K562 (cell line): ENCODE measurements around the gene LAPTM5. TPM values are rescaled to one million over a fixed set of nuclear protein-coding genes. Genes with fewer than 3 reads are reported as not detected.

Source experiments
- ATAC-seq: fragments of 200-7000 bp; cut with Tn5 transposase; 3 replicates; pipeline ENCODE4 v1.9.1; 2020; ENCODE audit warnings: moderate library complexity
- BruUV-seq: library from RNA; stranded (reverse); fragments of 400-500 nt; replicated peaks from 2 replicates; lab custom pipeline; 2021; lab: Mats Ljungman, UMichigan
- CTCF ChIA-PET: fragments of 300-600 bp; formaldehyde crosslinking; extraction: SDS; loops from one replicate; lab custom pipeline; 2021; ENCODE audit warnings: low intra/inter-chr PET ratio; lab: Yijun Ruan, JAX
- POLR2A ChIA-PET: fragments of 300-600, 350-650 bp; sonication (Branson Sonifier 250); formaldehyde crosslinking; extraction: SDS; loops from one replicate; lab custom pipeline; 2021; ENCODE audit warnings: antibody characterized with exemption, inconsistent platforms; lab: Yijun Ruan, JAX
- DNase-seq, 4 experiments: peaks; one replicate each; pipeline versions ENCODE4 v3.0.0 to v3.0.0-alpha.2; 2011 to 2018; ENCODE audit warnings: low spot score in 3 of 4, mixed read lengths in 3 of 4; ENCODE audit errors: extremely low read depth in 1 of 4
- FAIRE-seq: peaks from 2 replicates; lab custom pipeline; 2011; peaks lifted over from hg19 to GRCh38; lab: Jason Lieb, UNC
- H2AFZ ChIP-seq: 2 replicates; pipeline ENCODE4 v1.6.0; 2011; ENCODE audit warnings: low read depth, low read length, control low read depth, inconsistent platforms
- H3K27ac ChIP-seq: fragments of 200-600 bp; 3 replicates; pipeline ENCODE4 v1.8.0; 2011; ENCODE audit warnings: low read depth, mild to moderate bottlenecking, control low read depth, inconsistent platforms, low read length, moderate library complexity, mixed read lengths; ENCODE audit errors: extremely low read depth
- H3K27me3 ChIP-seq, 2 experiments: fragments of 300-600 bp in 1 of 2; 2 replicates in 1 of 2; 3 replicates in 1 of 2; pipeline versions ENCODE4 v1.6.0 to v1.8.0; 2011; ENCODE audit warnings: inconsistent platforms in 2 of 2, low read length in 2 of 2, mild to moderate bottlenecking in 1 of 2, mixed read lengths in 1 of 2, moderate library complexity in 1 of 2; ENCODE audit not compliant: control insufficient read depth in 2 of 2, insufficient read depth in 2 of 2
- H3K36me3 ChIP-seq: fragments of 300-600 bp; 3 replicates; pipeline ENCODE4 v1.8.0; 2011; ENCODE audit warnings: mild to moderate bottlenecking, low read length, inconsistent platforms; ENCODE audit not compliant: control insufficient read depth, insufficient read depth
- H3K4me1 ChIP-seq, 2 experiments: fragments of 200-600 bp in 1 of 2; replicated peaks in 1 of 2; 2 replicates in 1 of 2; 3 replicates in 1 of 2; pipeline versions ENCODE4 v1.5.1 to v1.8.0; 2011; ENCODE audit warnings: inconsistent platforms in 2 of 2, low read length in 2 of 2, mild to moderate bottlenecking in 1 of 2, mixed read lengths in 1 of 2, moderate library complexity in 1 of 2; ENCODE audit not compliant: control insufficient read depth in 2 of 2, insufficient read depth in 2 of 2
- H3K4me2 ChIP-seq: 2 replicates; pipeline ENCODE4 v1.6.1; 2011; ENCODE audit warnings: low read length, control low read depth, inconsistent platforms, mixed read lengths; ENCODE audit not compliant: insufficient read depth
- H3K4me3 ChIP-seq: fragments of 200-600 bp; sonication (generic), shearing (Covaris generic); 2 replicates; pipeline ENCODE4 v1.5.1; 2016; ENCODE audit warnings: control low read depth, inconsistent platforms
- H3K79me2 ChIP-seq: fragments of 200-600 bp; 3 replicates; pipeline ENCODE4 v1.8.0; 2011; ENCODE audit warnings: low read length, inconsistent platforms; ENCODE audit not compliant: control insufficient read depth, insufficient read depth
- H3K9ac ChIP-seq, 2 experiments: 2 replicates each; pipeline versions ENCODE4 v1.6.0 to v1.6.1; 2011; ENCODE audit warnings: low read depth in 2 of 2, low read length in 2 of 2, control low read depth in 1 of 2, inconsistent platforms in 1 of 2, mild to moderate bottlenecking in 1 of 2, mixed read lengths in 1 of 2; ENCODE audit not compliant: insufficient read depth in 1 of 2
- H3K9me1 ChIP-seq: one replicate; pipeline ENCODE4 v1.6.0; 2011; ENCODE audit warnings: inconsistent platforms, mild to moderate bottlenecking, low read length, moderate library complexity; ENCODE audit not compliant: control insufficient read depth, insufficient read depth
- H3K9me3 ChIP-seq: replicated peaks from 2 replicates; pipeline ENCODE4 v1.5.1; 2011; ENCODE audit warnings: low read depth, low read length, inconsistent platforms; ENCODE audit not compliant: control insufficient read depth, insufficient read depth
- H4K20me1 ChIP-seq: replicated peaks from 2 replicates; pipeline ENCODE4 v1.6.1; 2011; ENCODE audit warnings: low read length, inconsistent platforms, mixed read lengths; ENCODE audit not compliant: control insufficient read depth, insufficient read depth
- CEBPG ChIP-seq, 3 experiments: fragments of 200-800 bp in 1 of 3; sonication (Bioruptor generic) in 1 of 3; sonication (generic) in 1 of 3; formaldehyde crosslinking in 1 of 3; IDR thresholded peaks in 2 of 3; conservative IDR thresholded peaks in 1 of 3; 2 replicates each; pipeline versions ENCODE4 v1.6.1 to v1.8.0; 2016 to 2022; ENCODE audit warnings: missing compliant biosample characterization in 2 of 3, missing genetic modification characterization in 2 of 3, mild to moderate bottlenecking in 1 of 3, missing genetic modification reagents in 1 of 3
- KDM5B ChIP-seq: fragments of 200-600 bp; sonication (generic); IDR thresholded peaks from 2 replicates; pipeline ENCODE4 v1.6.1; 2012; ENCODE audit warnings: low read depth, mild to moderate bottlenecking, moderate library complexity, low read length, control low read depth, inconsistent platforms; ENCODE audit not compliant: insufficient replicate concordance
- NFYB ChIP-seq: IDR thresholded peaks from 2 replicates; pipeline ENCODE4 v1.6.1; 2011; ENCODE audit warnings: mild to moderate bottlenecking, moderate library complexity; ENCODE audit not compliant: insufficient read length; ENCODE audit errors: extremely low read depth
- PTTG1 ChIP-seq: fragments of 450-650 bp; IDR thresholded peaks from 2 replicates; pipeline ENCODE4 v1.6.1; 2016; ENCODE audit warnings: low read depth, mild to moderate bottlenecking, missing genetic modification characterization, missing compliant biosample characterization
- SMAD3 ChIP-seq: fragments of 450-650 bp; formaldehyde crosslinking; conservative IDR thresholded peaks from 2 replicates; pipeline ENCODE4 v1.4.0; 2020; ENCODE audit warnings: mild to moderate bottlenecking
- TAF9B ChIP-seq: fragments of 450-650 bp; IDR thresholded peaks from 2 replicates; pipeline ENCODE4 v1.6.1; 2018; ENCODE audit warnings: mild to moderate bottlenecking; ENCODE audit not compliant: partially characterized antibody
- YY1 ChIP-seq, 3 experiments: IDR thresholded peaks; 2 replicates each; pipeline ENCODE4 v1.6.1; 2011; ENCODE audit warnings: low read length in 2 of 3, mild to moderate bottlenecking in 2 of 3, moderate library complexity in 2 of 3, borderline replicate concordance in 1 of 3, control low read depth in 1 of 3, low read depth in 1 of 3; ENCODE audit not compliant: insufficient read depth in 3 of 3, insufficient replicate concordance in 2 of 3, control insufficient read depth in 1 of 3, insufficient read length in 1 of 3; ENCODE audit errors: extremely low read depth in 1 of 3
- ZNF12 ChIP-seq: sonication (generic); formaldehyde crosslinking; IDR thresholded peaks from 2 replicates; pipeline ENCODE4 v1.4.0; 2020; ENCODE audit warnings: mild to moderate bottlenecking, missing genetic modification reagents
- ZNF76 ChIP-seq: fragments of 250-450 bp; sonication (Bioruptor Pico); IDR thresholded peaks from 2 replicates; pipeline ENCODE4 v1.4.0; 2020; ENCODE audit warnings: mild to moderate bottlenecking, moderate library complexity, borderline replicate concordance
- WGBS: fragments of 100-300 bp; shearing (Covaris generic); methylation state at CpG from one replicate; pipeline ENCODE4 v1.1.6; 2016; ENCODE audit warnings: low coverage, mixed read lengths; ENCODE audit not compliant: insufficient coverage; ENCODE audit errors: missing lambda C conversion rate; 5-methylcytosine and 5-hydroxymethylcytosine counted together
- in situ Hi-C: fragments of 300-500 bp; cut with MboI; formaldehyde crosslinking; loops from 4 replicates; pipeline ENCODE4 v1.15.0; 2018; ENCODE audit warnings: inconsistent platforms, mixed read lengths
- intact Hi-C: fragments of 100-400 bp; cut with micrococcal nuclease; formaldehyde crosslinking; loops from 2 replicates; pipeline ENCODE4 v1.14.2; 2022
- polyA plus RNA-seq, 8 experiments: library from polyadenylated mRNA; depleted of rRNA in 4 of 8; stranded (reverse) in 5 of 8; unstranded in 3 of 8; fragments of >200 nt; fragmentation: Nextera tagmentation in 2 of 8; fragmentation: Illumina TruSeq in 1 of 8; extraction: Ambion mirVana in 2 of 8; extraction: Trizol in 1 of 8; gene quantifications; 2 replicates each; pipeline versions ENCODE4 v1.2.1 to v1.2.3, GENCODE V29; 2011 to 2014; ENCODE audit warnings: inconsistent platforms in 1 of 8, missing spikeins in 1 of 8
- total RNA-seq, 7 experiments: library from RNA; depleted of rRNA in 6 of 7; stranded (reverse); fragments of >200 nt in 6 of 7; fragmentation: Illumina TruSeq in 2 of 7; extraction: Trizol in 2 of 7; gene quantifications; 2 replicates each; pipeline versions ENCODE4 v1.2.1 to v1.2.3, GENCODE V29; 2011 to 2021; ENCODE audit warnings: low replicate concordance in 1 of 7

Gene LAPTM5
- total and polyA plus RNA-seq, 9 of the 15 experiments (the other 6 are each of a cell fraction or from before 2014, with no cell fraction given) = 2.4 to 47.3 (median 20.3) TPM

DNA sequence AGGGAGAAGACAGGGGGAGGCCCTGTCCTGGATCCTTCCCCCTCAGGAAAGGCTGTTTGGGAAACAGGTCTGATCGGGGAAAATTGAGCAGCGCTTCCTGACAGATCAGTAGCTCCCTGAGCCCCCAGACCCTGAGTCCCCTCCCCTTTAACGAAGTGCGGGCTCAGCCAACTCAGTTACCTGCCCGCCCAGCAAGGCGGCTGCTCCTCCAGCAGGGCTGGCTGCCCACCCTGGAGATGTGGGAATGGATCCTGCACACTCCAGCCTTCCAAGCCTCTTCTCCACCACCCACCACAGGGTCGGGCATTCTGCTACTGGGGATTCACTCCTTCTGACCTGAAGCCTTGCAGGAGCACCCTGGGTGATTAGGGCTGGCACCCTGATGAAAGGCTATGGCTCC, 27.6 kb upstream of the LAPTM5 start (continued):
- TF ChIP-seq KDM5B (no peak), SMAD3 (CRISPR knock-in tag) (no peak), PTTG1 (no peak), NFYB (no peak), YY1 (IDR thresholded peaks at IDR 0.05; ENCODE audit: borderline replicate concordance in 1 of 3, control insufficient read depth in 1 of 3, extremely low read depth in 1 of 3, insufficient read depth in 3 of 3, insufficient read length in 1 of 3, insufficient replicate concordance in 2 of 3, low read depth in 1 of 3, low read length in 2 of 3) (no peak)

DNA sequence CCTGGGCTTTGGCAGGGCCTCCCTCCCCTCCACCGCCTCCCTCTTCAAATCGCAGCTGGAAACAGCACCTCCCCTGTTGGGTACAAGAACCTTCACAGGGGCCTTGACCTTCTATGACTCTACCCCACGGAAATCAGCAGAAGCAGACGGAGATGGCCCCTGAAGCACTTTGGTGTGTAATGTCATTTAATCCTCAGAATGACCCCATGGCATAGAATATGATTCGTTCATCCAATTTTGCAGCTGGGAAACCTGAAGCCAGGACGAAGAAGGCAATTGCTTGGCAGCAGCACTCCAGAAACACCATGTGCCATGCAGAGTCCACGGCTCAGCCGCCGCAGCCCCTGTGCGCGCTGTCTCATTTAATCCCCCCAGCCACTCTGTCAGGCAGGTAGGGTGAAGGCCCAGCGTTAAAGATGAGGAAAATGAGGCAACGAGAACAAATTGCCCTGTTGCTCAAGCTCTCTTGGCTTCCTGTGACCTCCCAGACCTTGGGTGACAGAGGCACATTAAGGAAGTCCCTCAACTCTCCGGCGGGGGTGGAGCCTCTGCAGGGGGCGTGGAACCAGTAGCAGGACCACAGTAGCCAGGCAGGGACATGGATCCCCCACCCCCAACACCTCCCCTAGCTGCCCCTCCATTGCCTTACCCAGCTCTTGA, 25.8 kb upstream of the LAPTM5 start:
- H3K9ac ChIP-seq = peak overlapping the region; percentile 27 to 84; a peak in 3 of 4 replicates
- peaks cover 31 to 44% of the 10 kb centered on the region in 2 experiments for H3K4me1 ChIP-seq
- ChIA-PET POLR2A (interaction anchor here (0.6 to 2.1 kb wide), 15 partner anchors 12 to 145 kb away, joined by 3 to 23 read pairs (median 3); partner anchors contain the start of gene SDC3), CTCF (interaction anchor here (0.7 to 8.4 kb wide), 5 partner anchors 61 to 640 kb away, joined by 4 to 90 read pairs (median 19); partner anchors contain the start of gene SDC3)
- H3K9me1 ChIP-seq = no peaks in the 10 kb centered on the region
- no peaks in the 10 kb centered on the region for H4K20me1 ChIP-seq
- H3K36me3 ChIP-seq = no peaks in the 10 kb centered on the region
- peaks cover 4% of the 10 kb centered on the region; the same call in 2 of the 3 replicates for H3K79me2 ChIP-seq
- H2AFZ ChIP-seq = peak overlapping the region; percentile 94
- peak overlapping the region; percentile 59; the same call in 1 of the 2 replicates for H3K4me2 ChIP-seq
- intact Hi-C loops (loop anchor here (10.0 kb wide), 1 partner anchor 391 kb away; no protein-coding TSS in a partner anchor), in situ Hi-C loops (no loop called here)
- no TSS peak for BruUV-seq
- peak; percentile 75 for FAIRE-seq
- 46% methylated on average over 16 of the region's 16 CpGs for WGBS
- H3K27me3 ChIP-seq = no peaks in the 10 kb centered on the region
- peak; percentile 71 to 81 (median 77) for DNase-seq
- peak overlapping the region; percentile 55 for H3K27ac ChIP-seq
- ATAC-seq = peak; percentile 57
- H3K4me3 ChIP-seq = no peak overlapping the region
- no peaks in the 10 kb centered on the region for H3K9me3 ChIP-seq
- TF ChIP-seq ZNF12 (CRISPR knock-in tag) (0 out of 2 replicates have a peak, but pooled peaks have one; percentile 43), TAF9B (no peak), ZNF76 (no peak), CEBPG (CRISPR knock-in tag; IDR thresholded peaks at IDR 0.05) (peak; percentile 61; the same call in 1 of the 2 replicates), CEBPG (tag; conservative IDR thresholded peaks at IDR 0.05 in 1 of 2, IDR thresholded peaks at IDR 0.05 in 1 of 2) (peak in 1 of 2 experiments; percentile 39; a peak in 1 of 4 replicates)
